Measurements from ENCODE around the gene LRRC3C.

LRRC3C gene

DNA sequence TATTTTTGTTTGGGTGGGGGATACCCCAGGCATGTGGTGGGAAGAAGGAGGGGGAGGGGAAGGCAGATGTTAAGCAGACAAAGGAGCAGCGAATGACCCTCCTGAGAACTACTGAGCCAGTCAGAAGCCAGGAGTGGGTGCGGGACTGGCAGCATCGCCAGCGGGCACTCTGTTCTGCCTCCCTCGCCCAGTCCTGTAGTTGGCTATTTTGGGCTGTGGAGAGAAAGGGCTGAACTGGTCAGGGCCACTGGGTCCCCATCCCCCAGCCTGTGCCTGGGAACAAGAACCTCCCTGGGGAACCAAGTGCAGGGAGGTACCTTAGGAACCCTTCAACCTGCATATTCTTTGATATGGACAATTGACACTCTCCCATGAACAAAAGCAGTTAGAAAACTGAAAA, 6.4 kb downstream of the LRRC3C start:
- no peak overlapping the region for H3K23ac ChIP-seq (ENCODE audit: low read depth, low read length, poor library complexity)
- no peaks in the 10 kb centered on the region for H3K27me3 ChIP-seq (ENCODE audit: control insufficient read depth in 3 of 3, insufficient read depth in 3 of 3, low read depth in 1 of 3, low read length in 3 of 3)
- no peak overlapping the region for H2BK15ac ChIP-seq (ENCODE audit: low read length)
- H3K27ac ChIP-seq (replicated peaks; ENCODE audit: low read length), result no peak overlapping the region
- H3K18ac ChIP-seq (ENCODE audit: low read length), result peak overlapping the region; percentile 11
- H2BK5ac ChIP-seq (ENCODE audit: low read length), result no peak overlapping the region
- no peak overlapping the region for H3K4me2 ChIP-seq (ENCODE audit: insufficient read depth, low read length, poor library complexity, severe bottlenecking)
- no peak overlapping the region for H2AK5ac ChIP-seq (ENCODE audit: low read depth, low read length)
- H3K36me3 ChIP-seq (replicated peaks in 1 of 2; ENCODE audit: control insufficient read depth in 2 of 2, insufficient read depth in 2 of 2, low read length in 2 of 2), result no peaks in the 10 kb centered on the region
- H3K4me3 ChIP-seq (ENCODE audit: low read length in 2 of 2), result peak overlapping the region in 1 of 2 donors; percentile 30
- H2BK120ac ChIP-seq (ENCODE audit: low read depth, low read length), result no peak overlapping the region
- H3K9ac ChIP-seq (ENCODE audit: low read depth, low read length, poor library complexity), result no peak overlapping the region
- H3K9me3 ChIP-seq (replicated peaks in 1 of 2; ENCODE audit: control insufficient read depth in 2 of 2, insufficient read depth in 1 of 2, low read depth in 1 of 2, low read length in 2 of 2), result no peaks in the 10 kb centered on the region
- no peak overlapping the region for H2BK12ac ChIP-seq (ENCODE audit: low read length)
- peak overlapping the region; percentile 68 for H4K91ac ChIP-seq (ENCODE audit: low read depth, low read length, poor library complexity)
- no peak overlapping the region for H3K14ac ChIP-seq (ENCODE audit: low read length)
- peaks cover 0 to 5% of the 10 kb centered on the region in 2 donors for H3K4me1 ChIP-seq (ENCODE audit: control insufficient read depth in 2 of 2, insufficient read depth in 1 of 2, low read depth in 1 of 2, low read length in 2 of 2)
- no peak for DNase-seq (ENCODE audit: low spot score)
- no peak overlapping the region for H2AFZ ChIP-seq (ENCODE audit: low read length)
- no CpG with 5 or more reads among the region's 5 CpGs for WGBS, 2 donors (ENCODE audit: extremely low coverage in 2 of 2, insufficient read length in 2 of 2, insufficient replicate concordance in 1 of 2)
- no peak overlapping the region for H4K8ac ChIP-seq (ENCODE audit: low read depth, low read length)
- no peaks in the 10 kb centered on the region for H3K79me1 ChIP-seq (ENCODE audit: low read depth, low read length)
- no peak overlapping the region for H3K4ac ChIP-seq (ENCODE audit: low read length)

DNA sequence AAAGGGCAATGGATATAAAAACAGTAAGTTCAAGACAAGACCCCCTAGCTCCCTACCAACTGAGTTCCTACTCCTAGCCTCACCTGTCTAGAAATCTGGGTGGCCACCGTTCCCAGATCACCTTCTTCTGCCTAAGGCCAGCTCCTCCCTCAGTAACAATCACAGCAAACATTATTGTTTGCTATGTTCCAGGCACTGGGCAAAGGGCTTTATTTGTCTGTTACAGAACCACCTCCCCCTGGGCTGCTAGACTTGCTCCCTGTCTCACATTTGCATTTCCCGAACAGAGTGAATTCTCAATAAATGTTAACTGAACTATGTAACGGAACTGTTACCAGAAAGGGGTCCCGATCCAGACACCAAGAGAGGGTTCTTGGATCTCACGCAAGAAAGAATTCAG, 6.8 kb downstream of the LRRC3C start:
- no peak overlapping the region for H2BK120ac ChIP-seq (ENCODE audit: low read depth, low read length)
- no peak overlapping the region for H2BK5ac ChIP-seq (ENCODE audit: low read length)
- H2BK12ac ChIP-seq (ENCODE audit: low read length), result no peak overlapping the region
- no peak overlapping the region for H2AK5ac ChIP-seq (ENCODE audit: low read depth, low read length)
- no peak for DNase-seq (ENCODE audit: low spot score)
- peaks cover 1 to 5% of the 10 kb centered on the region in 2 donors for H3K4me1 ChIP-seq (ENCODE audit: control insufficient read depth in 2 of 2, insufficient read depth in 1 of 2, low read depth in 1 of 2, low read length in 2 of 2)
- no peaks in the 10 kb centered on the region for H3K27me3 ChIP-seq (ENCODE audit: control insufficient read depth in 3 of 3, insufficient read depth in 3 of 3, low read depth in 1 of 3, low read length in 3 of 3)
- H3K9ac ChIP-seq (ENCODE audit: low read depth, low read length, poor library complexity), result no peak overlapping the region
- no peak overlapping the region for H3K23ac ChIP-seq (ENCODE audit: low read depth, low read length, poor library complexity)
- whole genome bisulfite sequencing, 2 donors (ENCODE audit: extremely low coverage in 2 of 2, insufficient read length in 2 of 2, insufficient replicate concordance in 1 of 2), result no CpG with 5 or more reads among the region's 5 CpGs
- no peak overlapping the region for H3K14ac ChIP-seq (ENCODE audit: low read length)
- no peaks in the 10 kb centered on the region for H3K79me1 ChIP-seq (ENCODE audit: low read depth, low read length)
- H3K36me3 ChIP-seq (replicated peaks in 1 of 2; ENCODE audit: control insufficient read depth in 2 of 2, insufficient read depth in 2 of 2, low read length in 2 of 2), result no peaks in the 10 kb centered on the region
- H3K27ac ChIP-seq (replicated peaks; ENCODE audit: low read length), result no peak overlapping the region
- no peak overlapping the region for H4K8ac ChIP-seq (ENCODE audit: low read depth, low read length)
- H3K4me3 ChIP-seq (ENCODE audit: low read length in 2 of 2), result no peak overlapping the region
- no peak overlapping the region for H3K4me2 ChIP-seq (ENCODE audit: insufficient read depth, low read length, poor library complexity, severe bottlenecking)
- H3K4ac ChIP-seq (ENCODE audit: low read length), result no peak overlapping the region
- H3K9me3 ChIP-seq (replicated peaks in 1 of 2; ENCODE audit: control insufficient read depth in 2 of 2, insufficient read depth in 1 of 2, low read depth in 1 of 2, low read length in 2 of 2), result no peaks in the 10 kb centered on the region
- no peak overlapping the region for H3K18ac ChIP-seq (ENCODE audit: low read length)
- H2AFZ ChIP-seq (ENCODE audit: low read length), result no peak overlapping the region
- H2BK15ac ChIP-seq (ENCODE audit: low read length), result no peak overlapping the region
- H4K91ac ChIP-seq (ENCODE audit: low read depth, low read length, poor library complexity), result no peak overlapping the region

DNA sequence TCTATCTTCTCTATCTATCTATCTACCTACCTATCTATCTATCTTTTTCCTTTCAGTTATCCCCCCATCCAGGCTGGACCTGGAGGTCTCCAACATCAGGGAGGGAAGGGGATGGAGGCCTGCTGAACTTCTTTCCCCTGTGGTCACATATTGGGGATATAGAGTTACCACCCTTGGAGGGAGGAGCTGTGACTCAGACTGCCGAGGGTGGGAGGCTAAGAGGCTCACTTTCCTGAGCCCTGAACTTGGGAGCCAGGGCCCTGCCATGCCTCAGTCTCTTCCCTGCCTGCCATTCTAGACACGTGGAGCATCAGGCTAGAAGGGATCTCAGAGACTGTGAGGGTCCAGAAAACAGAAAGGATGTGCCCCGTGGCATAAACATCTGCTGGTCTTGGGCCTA, 8.4 kb downstream of the LRRC3C start:
- H2AK5ac ChIP-seq (ENCODE audit: low read depth, low read length), result no peak overlapping the region

DNA sequence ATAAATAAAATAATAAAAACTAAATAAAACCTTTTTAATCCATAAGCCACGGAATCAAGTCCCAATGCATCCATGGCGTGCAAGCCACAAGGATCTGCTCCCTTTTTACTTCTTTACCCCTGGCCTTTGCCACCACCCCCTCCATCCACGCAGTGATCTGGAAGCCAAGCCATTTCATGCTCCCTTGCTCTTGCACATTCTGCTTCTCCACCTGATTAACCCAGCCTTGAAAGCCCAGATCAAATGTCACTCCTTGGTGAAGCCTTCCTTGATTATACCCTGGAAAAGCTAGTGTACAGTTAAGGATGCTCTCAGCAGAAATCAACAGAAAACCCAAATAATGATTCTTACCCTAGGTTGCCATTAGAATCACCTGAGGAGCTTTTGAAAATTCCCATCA, 9.9 kb downstream of the LRRC3C start:
- Histone ChIP-seq H2AK5ac (ENCODE audit: low read depth, low read length) (no peak overlapping the region), H3K4ac (ENCODE audit: low read length) (no peak overlapping the region), H3K4me1 (ENCODE audit: control insufficient read depth in 2 of 2, insufficient read depth in 1 of 2, low read depth in 1 of 2, low read length in 2 of 2) (peaks cover 5 to 7% of the 10 kb centered on the region in 2 donors), H3K23ac (ENCODE audit: low read depth, low read length, poor library complexity) (no peak overlapping the region), H3K27ac (replicated peaks; ENCODE audit: low read length) (no peak overlapping the region), H3K9me3 (replicated peaks in 1 of 2; ENCODE audit: control insufficient read depth in 2 of 2, insufficient read depth in 1 of 2, low read depth in 1 of 2, low read length in 2 of 2) (no peaks in the 10 kb centered on the region), H3K4me2 (ENCODE audit: insufficient read depth, low read length, poor library complexity, severe bottlenecking) (no peak overlapping the region), H4K8ac (ENCODE audit: low read depth, low read length) (no peak overlapping the region), H4K91ac (ENCODE audit: low read depth, low read length, poor library complexity) (no peak overlapping the region), H3K9ac (ENCODE audit: low read depth, low read length, poor library complexity) (no peak overlapping the region), H3K79me1 (ENCODE audit: low read depth, low read length) (no peaks in the 10 kb centered on the region), H3K14ac (ENCODE audit: low read length) (no peak overlapping the region), H2BK15ac (ENCODE audit: low read length) (no peak overlapping the region), H2BK12ac (ENCODE audit: low read length) (no peak overlapping the region), H3K4me3 (ENCODE audit: low read length in 2 of 2) (no peak overlapping the region), H2BK120ac (ENCODE audit: low read depth, low read length) (no peak overlapping the region), H3K27me3 (ENCODE audit: control insufficient read depth in 3 of 3, insufficient read depth in 3 of 3, low read depth in 1 of 3, low read length in 3 of 3) (peaks cover 0 to 10% (median 0%) of the 10 kb centered on the region in 3 experiments), H3K18ac (ENCODE audit: low read length) (no peak overlapping the region), H3K36me3 (replicated peaks in 1 of 2; ENCODE audit: control insufficient read depth in 2 of 2, insufficient read depth in 2 of 2, low read length in 2 of 2) (no peaks in the 10 kb centered on the region), H2AFZ (ENCODE audit: low read length) (no peak overlapping the region), H2BK5ac (ENCODE audit: low read length) (no peak overlapping the region)
- DNase-seq (ENCODE audit: low spot score), result no peak
- no CpG with 5 or more reads among the region's 3 CpGs for whole genome bisulfite sequencing, 2 donors (ENCODE audit: extremely low coverage in 2 of 2, insufficient read length in 2 of 2, insufficient replicate concordance in 1 of 2)

More for the DNA sequence above, 8.4 kb downstream of the LRRC3C start:
- no peak overlapping the region for H3K9ac ChIP-seq (ENCODE audit: low read depth, low read length, poor library complexity)
- H4K91ac ChIP-seq (ENCODE audit: low read depth, low read length, poor library complexity), result no peak overlapping the region
- H3K18ac ChIP-seq (ENCODE audit: low read length), result no peak overlapping the region
- H3K27ac ChIP-seq (replicated peaks; ENCODE audit: low read length), result no peak overlapping the region
- WGBS, 2 donors (ENCODE audit: extremely low coverage in 2 of 2, insufficient read length in 2 of 2, insufficient replicate concordance in 1 of 2), result no CpG with 5 or more reads among the region's 3 CpGs
- H2BK12ac ChIP-seq (ENCODE audit: low read length), result no peak overlapping the region
- H3K9me3 ChIP-seq (replicated peaks in 1 of 2; ENCODE audit: control insufficient read depth in 2 of 2, insufficient read depth in 1 of 2, low read depth in 1 of 2, low read length in 2 of 2), result no peaks in the 10 kb centered on the region
- H2BK15ac ChIP-seq (ENCODE audit: low read length), result no peak overlapping the region
- H2AFZ ChIP-seq (ENCODE audit: low read length), result no peak overlapping the region
- no peaks in the 10 kb centered on the region for H3K79me1 ChIP-seq (ENCODE audit: low read depth, low read length)
- H3K23ac ChIP-seq (ENCODE audit: low read depth, low read length, poor library complexity), result no peak overlapping the region
- no peaks in the 10 kb centered on the region for H3K36me3 ChIP-seq (replicated peaks in 1 of 2; ENCODE audit: control insufficient read depth in 2 of 2, insufficient read depth in 2 of 2, low read length in 2 of 2)
- H4K8ac ChIP-seq (ENCODE audit: low read depth, low read length), result no peak overlapping the region
- no peak overlapping the region for H3K4me2 ChIP-seq (ENCODE audit: insufficient read depth, low read length, poor library complexity, severe bottlenecking)
- no peak overlapping the region for H3K4ac ChIP-seq (ENCODE audit: low read length)
- no peaks in the 10 kb centered on the region for H3K27me3 ChIP-seq (ENCODE audit: control insufficient read depth in 3 of 3, insufficient read depth in 3 of 3, low read depth in 1 of 3, low read length in 3 of 3)
- H2BK120ac ChIP-seq (ENCODE audit: low read depth, low read length), result no peak overlapping the region
- no peak overlapping the region for H3K14ac ChIP-seq (ENCODE audit: low read length)
- H2BK5ac ChIP-seq (ENCODE audit: low read length), result no peak overlapping the region
- peaks cover 5 to 7% of the 10 kb centered on the region in 2 donors for H3K4me1 ChIP-seq (ENCODE audit: control insufficient read depth in 2 of 2, insufficient read depth in 1 of 2, low read depth in 1 of 2, low read length in 2 of 2)
- peak overlapping the region in 1 of 2 donors; percentile 38 for H3K4me3 ChIP-seq (ENCODE audit: low read length in 2 of 2)
- no peak for DNase-seq (ENCODE audit: low spot score)

All from neuronal stem cell (in vitro differentiated cells).